Hypothalamus (tissue), 51 donors: ENCODE measurements around the gene CHRD.
"Not testable (repeated sequence)": the region's sequence is repeated elsewhere in the genome, so short reads cannot be mapped to it uniquely, and the experiment has no call there.

Source experiments
- DNase-seq, 51 donors: peaks; one replicate each; lab custom pipeline; 2025; lab: John Stamatoyannopoulos, UW

Gene CHRD

DNA sequence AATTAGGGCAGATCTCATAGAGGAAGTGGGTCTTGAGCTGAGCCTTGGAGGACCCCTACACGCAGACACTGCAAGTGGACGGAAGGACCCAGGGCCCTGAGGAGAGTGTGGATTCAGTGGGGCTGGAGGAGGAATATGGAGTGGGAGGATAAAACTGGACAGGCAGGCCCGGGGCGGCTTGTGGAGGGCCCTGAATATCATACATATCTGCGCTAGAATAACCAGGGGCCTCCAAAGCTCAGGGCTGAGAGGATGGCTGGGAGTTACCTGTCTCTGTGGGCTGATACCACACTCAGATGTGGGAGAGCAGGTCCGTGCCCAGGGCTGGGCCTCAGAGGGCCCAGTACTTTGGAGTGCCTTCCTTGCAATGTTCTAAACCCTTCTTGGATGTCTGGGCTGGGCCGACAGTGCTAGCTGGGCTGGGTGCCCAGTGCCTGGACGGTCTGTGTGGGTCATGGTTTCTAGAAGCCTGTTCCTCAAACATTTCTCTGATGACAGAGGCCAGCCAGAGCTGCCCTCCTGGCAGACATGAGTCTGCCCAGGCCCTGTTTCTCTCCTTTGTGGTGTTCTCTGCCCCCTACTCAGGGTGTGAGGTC, 29.6 kb downstream of the CHRD start:
- peak in 1 of 51 donors; percentile 10 for DNase-seq

DNA sequence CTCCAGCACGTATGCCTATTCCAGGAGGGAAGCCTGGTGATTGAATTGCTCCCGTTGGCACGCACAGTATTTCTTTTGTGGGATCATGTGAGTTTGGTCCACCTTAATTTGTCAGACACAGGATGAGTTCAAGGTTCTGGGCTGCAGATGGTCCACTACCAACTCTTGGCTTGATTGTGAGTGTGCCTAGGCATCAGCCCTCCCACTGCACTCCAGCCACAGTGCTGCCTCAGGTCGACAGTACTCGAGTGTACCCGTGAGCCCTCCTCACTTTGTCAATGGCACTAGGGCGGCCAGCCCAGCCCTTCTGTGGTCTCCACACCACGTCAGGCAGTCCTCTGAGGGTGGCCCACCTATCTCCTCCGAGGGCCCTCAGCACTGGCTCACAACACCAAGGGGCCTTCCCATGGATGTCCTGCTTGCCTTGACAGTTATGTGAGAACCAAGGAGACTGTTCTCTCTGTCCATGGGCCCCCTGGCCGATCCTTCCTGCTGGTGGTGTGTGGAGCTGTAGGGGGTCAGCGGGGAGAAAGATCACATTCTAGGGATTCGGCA, 30.2 kb downstream of the CHRD start:
- no peak for DNase-seq

DNA sequence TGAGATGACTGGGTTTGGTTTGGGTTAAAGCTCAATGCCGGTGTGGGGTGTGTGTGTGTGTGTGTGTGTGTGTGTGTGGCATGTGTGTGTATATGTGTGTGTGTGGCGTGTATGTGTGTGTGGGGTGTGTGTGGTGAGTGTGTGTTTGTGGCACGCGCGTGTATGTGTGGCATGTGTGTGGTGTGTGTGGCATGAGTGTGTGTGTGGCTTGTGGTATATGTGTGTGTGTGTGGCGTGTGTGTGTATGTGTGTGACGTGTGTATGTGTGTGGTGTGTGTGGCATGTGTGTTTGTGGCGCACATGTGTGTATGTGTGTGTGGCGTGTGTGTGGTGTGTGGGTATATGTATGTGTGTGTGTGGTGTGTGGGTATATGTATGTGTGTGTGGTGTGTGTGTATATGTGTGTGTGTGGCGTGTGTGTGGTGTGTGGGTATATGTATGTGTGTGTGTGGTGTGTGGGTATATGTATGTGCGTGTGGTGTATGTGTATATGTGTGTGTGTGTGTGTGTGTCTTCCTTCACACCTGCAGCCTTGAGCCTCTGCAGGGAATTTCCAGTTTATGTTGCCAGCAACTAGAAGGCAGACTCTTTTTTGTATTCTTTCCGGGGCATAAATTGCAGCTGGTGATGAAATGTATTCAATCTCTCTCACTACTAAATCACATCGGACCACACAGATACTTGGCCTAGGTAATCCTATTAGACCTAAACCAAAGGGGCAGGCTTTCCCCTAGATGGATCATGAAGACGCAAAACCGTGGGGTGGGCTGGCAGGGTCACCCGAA, 34.8 kb downstream of the CHRD start:
- no peak for DNase-seq

DNA sequence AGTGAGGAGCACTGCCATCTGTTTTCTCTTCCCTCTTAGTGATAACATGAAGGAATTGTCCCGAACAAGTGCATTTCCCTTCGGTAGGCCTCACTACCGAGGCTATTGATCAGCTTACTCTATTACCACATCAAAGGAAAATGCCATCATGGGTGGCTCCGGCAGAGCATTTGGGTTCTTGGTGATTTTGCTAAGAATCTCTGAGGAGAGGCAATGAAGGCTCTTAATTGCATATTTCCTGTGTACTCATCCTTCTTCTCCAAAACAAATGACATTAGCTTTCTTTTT, 35.3 kb downstream of the CHRD start:
- no peak for DNase-seq

DNA sequence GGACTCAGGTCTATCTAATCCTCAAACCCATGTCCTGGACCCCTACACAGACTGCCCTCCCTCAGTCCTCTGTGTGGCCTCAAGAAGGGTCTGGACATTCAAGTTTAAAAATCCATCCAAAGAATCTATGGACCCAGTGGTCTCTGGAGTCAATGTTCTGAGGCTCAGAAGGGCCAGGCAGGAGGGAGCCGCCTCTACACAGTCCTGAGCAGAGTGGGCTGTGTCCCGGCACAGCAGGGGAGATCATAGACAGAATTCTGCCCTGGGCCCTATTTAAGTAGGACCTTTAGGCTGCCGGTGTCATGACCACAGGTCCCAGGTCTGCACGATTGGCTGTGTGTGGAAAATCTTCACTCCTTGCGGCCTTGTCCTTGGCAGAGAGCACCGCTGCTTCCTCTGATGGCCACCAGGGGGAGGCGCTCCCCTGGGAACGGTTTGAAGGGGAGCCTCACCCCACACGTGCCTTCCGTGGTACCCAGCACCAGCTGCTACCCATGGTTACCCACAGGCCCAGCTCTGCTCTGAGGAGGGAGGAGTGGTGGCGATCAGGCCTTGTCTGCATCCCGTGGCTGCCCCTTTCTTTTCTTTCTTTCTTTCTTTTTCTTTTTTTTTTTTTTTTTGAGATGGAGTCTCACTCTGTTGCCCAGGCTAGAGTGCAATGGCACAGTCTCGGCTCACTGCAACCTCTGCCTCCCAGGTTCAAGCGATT, 37.9 kb downstream of the CHRD start:
- peak in 41 of 51 donors; percentile 5 to 69 (median 31) for DNase-seq

DNA sequence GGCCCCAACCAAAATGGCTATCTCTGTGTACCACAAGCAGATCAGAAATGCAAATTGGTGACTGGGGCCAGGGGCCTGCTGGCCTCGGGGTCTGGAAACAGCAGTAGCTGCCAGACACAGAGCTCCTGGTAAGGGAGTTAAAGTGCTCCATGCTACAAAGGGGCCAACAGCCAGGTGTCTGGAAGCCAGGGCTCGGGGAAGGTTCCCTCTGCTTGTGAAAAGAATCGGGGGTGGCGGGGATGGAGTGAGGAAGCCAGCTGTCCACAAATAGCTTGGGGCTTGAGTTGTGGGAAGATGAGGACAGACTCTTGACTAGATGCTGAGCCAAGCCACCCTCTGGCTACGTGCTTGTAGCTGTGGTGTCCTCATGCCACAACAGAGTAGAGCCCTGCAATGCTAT, 39.3 kb downstream of the CHRD start:
- no peak for DNase-seq

DNA sequence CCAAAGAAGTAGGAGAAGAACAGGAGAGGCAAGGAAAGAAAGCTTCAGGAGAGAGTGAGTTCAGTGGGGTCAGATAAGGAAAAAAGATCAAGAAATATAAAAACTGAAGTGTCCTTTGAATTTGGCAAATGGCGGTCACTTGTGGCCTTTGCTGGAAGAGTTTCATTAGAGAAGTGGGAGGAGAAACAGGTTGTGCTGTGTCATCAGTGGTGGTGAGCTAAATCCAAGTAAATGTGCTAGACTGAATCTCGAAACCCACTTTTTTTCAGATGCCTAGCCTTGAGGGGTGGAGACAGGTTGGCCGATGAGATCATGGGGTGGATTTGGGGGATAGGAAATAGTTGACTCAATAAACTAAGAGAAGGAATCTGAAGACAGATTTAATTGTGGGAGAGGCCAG, 43.7 kb downstream of the CHRD start:
- no peak for DNase-seq

DNA sequence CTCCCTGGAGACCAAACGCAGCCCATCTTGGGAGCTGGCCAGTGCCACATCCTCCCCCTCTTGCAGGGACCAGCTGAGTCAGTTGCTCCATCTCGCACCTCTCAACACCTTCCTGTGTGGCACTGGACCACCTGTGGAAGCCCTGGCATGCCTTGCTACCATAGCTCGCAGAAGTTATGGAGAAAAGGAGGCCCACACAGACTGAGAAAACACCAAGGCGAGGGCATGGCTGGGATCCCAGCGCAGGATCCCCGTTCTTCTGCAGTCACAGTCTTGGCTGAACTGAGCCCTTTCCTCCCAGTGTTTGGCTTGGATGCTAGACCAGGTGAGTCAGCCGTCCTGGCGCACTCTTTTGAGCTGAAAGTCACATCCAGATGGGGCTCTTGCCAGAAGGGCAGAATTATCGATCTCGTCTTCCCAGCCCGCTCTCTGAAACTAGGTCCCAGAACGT, 46.9 kb downstream of the CHRD start:
- no peak for DNase-seq

DNA sequence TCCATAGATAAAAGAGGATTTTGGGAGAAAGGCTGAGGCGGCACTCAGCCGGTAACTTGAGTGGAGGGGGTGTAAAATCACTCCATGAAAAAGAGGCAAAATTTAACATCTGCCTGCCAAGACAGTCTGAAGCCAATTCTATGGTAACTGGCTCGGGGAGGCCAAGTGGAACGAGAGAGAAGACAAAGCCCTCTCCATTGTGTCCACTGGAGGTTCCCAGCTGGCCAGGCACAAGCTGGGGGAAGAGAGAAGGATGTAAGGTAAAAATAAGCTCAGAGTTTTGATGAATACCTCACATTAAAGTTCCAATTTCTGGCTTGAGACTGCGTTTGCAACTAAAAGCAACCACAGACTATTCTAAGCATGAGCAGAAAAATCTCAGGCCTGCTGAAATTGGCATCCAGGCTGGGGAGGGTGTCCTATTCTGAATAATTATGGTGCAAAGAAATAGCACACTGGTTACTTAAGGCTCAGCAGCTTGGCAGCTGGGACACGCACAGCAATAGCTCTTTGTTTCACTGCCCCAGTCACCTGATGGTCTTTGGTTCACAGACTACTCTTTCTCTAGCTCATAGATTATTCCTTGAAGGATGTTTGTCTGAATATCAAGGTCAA, 48.8 kb downstream of the CHRD start:
- DNase-seq: peak in 23 of 51 donors; percentile 2 to 56 (median 23)

DNA sequence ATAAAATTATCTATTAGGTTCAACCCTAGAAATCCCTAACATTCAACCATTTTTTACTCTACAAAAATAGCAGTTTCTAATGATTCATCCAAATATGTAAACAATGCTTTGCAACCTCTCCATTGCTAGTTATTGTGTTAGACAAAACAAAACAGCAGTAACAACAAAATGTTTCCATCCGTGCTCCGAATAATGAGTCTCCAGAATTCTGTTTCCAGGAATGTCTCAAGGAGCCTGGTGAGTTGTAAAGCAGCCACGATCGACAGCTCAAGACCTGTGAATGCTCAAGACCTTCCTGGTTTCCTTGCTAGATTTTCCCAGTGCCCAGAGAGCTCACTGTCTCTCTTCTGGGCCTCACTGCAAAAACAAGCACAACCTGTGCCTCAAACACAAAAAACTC, 49.9 kb downstream of the CHRD start:
- DNase-seq: no peak

DNA sequence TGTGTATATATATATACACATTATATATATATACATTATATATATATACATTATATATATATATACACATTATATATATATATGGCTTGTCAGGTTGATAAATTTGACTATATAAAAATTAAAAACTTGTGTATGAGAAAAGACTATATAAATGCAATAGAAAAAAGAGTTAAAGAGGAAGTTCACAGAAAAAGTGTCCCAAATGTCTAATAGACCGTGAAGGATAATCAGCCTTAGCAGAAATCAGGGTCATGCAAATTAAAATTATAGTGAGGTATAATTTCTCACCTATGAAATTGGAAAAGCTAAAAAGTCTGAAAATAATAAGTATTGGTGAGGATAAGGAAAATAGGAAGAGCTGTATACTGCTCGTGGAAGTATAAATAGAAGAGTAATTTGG, 51.1 kb downstream of the CHRD start:
- DNase-seq: no peak

DNA sequence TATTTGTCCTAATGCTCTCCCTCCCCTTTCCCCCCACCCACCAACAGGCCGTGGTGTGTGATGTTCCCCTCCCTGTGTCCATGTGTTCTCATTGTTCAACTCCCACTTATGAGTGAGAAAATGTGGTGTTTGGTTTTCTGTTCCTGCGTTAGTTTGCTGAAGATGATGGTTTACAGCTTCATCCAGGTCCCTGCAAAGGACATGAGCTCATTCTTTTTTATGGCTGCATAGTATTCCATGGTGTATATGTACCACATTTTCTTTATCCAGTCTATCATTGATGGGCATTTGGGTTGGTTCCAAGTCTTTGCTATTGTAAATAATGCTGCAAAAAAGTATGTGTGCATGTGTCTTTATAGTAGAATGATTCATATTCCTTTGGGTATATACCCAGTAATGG, 53.3 kb downstream of the CHRD start:
- DNase-seq: not testable (repeated sequence)

DNA sequence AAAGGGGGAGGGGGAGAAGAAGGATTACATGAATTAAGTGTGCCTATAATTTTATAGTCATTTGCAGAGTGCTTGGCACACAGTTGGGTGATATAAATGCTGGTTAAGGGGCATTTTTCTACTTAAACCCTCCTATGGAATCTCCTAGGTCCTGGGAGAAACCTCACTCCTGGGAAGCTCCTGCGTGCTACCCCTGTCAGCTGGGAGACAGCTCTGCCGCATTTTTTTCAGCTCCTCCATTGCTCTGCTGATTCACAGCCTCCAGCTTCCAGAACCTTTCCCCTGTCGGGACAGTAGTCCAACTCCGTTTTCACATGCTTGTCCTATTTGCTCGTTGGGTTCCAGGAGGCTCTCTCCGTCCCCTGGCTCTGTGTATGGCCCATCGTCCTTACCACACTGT, 59.2 kb downstream of the CHRD start:
- no peak for DNase-seq
